ENCODE data around the gene RASSF4.

RASSF4 gene

DNA sequence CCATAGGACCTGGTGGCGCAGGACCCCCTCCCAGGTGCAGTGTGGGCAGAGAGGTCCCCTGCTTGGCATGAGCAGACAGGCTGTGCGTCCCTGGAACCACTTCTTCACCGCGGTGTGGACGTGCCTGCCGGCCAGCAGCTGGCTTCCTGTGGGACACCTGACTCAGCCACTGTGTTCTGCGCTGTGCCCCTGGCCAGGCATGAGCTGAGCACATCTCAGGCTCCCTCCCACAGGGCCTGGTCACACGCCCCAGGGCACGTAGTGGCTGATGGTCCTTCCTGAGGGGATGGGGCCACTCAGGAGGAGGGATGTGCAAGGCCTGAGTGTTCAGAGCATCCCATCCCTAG, 22.5 kb downstream of the RASSF4 start:
- DNase-seq, result no peak
- in situ Hi-C loops (cut with MboI; ENCODE audit: low pct_unique_long_range_greater_than_20kb, low sequenced_read_pairs), result no loop called here

DNA sequence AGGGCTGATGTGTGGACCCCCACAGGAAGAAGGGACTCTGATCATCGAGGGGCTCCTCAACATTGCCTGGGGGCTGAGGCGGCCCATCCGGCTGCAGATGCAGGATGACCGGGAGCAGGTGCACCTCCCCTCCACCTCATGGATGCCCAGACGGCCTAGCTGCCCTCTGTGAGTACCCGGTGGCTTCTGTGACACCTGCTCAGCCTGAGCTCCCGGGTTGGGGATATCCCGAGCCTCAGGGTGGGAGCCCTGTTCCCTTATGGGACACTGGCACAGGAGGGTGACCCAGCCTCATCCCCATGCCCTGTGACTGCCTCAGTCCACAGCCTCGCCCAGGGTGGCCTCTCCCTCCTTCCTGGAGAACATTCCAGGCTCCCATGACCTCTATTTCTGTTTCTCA, 22.9 kb downstream of the RASSF4 start:
- in situ Hi-C loops (cut with MboI; ENCODE audit: low pct_unique_long_range_greater_than_20kb, low sequenced_read_pairs), result no loop called here
- no peak for DNase-seq

DNA sequence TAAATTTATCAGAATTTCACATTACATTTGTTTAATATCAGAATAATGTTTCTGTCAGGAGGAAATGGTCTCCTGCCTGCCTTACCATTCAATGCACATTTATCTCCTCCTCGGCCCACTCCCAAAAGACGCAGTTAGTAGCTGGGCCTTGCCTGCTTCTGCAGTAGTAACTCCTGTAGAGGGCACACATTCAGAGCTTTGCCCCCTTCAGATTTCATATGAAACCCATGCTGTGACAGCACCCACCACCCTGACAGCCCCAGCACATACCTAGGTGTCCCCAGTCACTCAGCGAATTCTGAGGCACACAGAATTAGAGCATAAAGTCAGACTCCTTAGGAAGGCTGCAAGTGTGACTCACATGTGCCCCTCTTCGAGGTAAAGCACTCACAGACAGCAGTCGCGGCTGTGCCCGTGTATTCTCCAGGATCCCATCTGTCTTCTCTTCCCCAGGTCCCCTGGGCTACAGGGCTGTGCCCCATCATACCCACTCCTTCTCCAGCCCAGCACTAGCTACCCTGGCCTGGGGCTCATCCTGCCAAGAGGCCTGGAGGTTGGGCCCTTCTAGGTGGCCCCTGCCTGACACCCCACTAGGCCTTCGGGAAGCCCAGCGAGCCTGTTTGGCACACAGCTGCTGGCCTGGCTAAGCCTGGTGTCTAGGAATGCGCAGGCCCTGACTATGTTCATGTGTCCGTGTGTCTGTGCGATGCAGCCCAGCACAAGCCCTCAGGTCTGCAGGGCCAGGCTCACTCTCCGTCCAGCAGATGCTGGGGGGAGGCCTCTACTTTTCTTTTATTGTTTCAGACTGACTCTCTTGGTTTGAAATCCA, 23.7 kb downstream of the RASSF4 start:
- no peak for DNase-seq
- in situ Hi-C loops (cut with MboI; ENCODE audit: low pct_unique_long_range_greater_than_20kb, low sequenced_read_pairs), result no loop called here

DNA sequence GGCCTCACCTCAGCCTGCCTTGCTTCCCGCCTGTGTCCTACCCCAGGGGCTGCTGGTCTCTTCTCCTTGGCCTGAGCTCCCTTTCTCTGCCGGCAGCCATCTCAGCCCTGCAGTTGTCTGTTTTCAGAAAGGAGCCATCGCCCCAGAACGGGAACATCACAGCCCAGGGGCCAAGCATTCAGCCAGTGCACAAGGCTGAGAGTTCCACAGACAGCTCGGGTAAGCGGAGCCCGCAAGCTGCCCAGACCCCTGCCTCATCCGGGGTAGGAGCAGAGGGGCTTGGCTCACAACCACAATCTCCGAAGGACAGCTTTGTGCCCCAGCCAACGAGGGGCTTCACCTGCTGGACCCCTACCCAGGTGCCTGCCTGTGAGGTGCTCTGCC, 24.3 kb downstream of the RASSF4 start:
- in situ Hi-C loops (cut with MboI; ENCODE audit: low pct_unique_long_range_greater_than_20kb, low sequenced_read_pairs), result no loop called here
- DNase-seq, result no peak

DNA sequence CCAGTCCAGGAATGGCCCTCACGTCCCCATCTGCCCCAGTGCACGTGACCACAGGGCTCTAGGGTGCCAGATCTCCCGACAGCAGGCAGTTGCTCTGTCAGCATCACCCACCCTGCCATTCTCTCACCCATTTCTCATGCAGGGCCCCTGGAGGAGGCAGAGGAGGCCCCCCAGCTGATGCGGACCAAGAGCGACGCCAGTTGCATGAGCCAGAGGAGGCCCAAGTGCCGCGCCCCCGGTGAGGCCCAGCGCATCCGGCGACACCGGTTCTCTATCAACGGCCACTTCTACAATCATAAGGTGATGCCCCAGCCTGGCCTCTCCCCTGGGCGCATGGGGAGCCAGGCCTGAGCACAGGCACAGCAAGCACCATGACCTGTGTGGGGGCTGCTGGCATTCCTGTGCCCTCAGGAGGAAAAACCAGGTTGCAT, 25.1 kb downstream of the RASSF4 start:
- DNase-seq, result no peak
- in situ Hi-C loops (cut with MboI; ENCODE audit: low pct_unique_long_range_greater_than_20kb, low sequenced_read_pairs), result no loop called here

DNA sequence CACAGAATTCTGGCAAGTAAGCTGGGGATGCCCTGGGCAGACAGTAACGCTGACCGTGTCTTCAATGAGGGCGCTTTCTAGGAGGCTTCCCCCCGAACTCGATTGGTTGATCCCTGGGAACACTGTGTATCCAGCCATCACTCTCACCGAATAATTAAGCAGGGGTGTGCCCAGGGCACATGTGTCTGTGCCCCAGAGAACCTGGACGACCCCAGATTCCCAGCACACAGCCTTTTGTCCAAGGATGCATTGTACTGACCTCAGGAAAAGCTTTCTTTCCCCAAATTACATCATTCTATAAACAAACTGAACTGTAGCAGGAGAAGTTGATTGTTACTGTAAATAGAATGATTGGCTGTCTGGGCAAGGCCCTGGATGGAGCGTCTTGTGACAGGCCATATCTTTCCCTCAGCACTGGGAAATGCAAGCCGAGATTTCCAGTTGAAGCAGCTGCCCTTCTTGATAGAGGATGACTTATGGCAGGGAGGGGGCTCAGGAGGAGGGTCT, 25.6 kb downstream of the RASSF4 start:
- in situ Hi-C loops (cut with MboI; ENCODE audit: low pct_unique_long_range_greater_than_20kb, low sequenced_read_pairs), result no loop called here

DNA sequence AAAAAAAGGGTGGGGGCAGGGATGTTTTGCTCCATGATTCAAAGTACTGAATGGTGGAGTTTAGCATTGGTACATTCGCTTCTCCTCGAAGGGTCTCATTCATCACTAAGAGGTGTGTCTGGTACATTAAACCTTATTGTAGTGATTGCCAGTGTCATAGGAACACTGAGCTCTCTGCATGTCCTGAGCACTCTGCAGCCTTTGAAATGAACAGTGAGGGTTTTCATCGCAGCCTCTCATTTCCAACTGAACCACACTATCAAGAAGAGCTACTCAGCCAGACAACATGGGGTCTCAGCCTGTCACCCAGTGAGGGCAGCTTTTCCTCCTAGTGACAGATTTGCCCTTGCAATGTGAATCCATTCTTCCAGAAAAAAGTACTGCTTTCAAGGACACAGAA, 26.6 kb downstream of the RASSF4 start:
- in situ Hi-C loops (cut with MboI; ENCODE audit: low pct_unique_long_range_greater_than_20kb, low sequenced_read_pairs), result no loop called here
- DNase-seq, result no peak

More for the DNA sequence above, 25.6 kb downstream of the RASSF4 start:
- no peak for DNase-seq

DNA sequence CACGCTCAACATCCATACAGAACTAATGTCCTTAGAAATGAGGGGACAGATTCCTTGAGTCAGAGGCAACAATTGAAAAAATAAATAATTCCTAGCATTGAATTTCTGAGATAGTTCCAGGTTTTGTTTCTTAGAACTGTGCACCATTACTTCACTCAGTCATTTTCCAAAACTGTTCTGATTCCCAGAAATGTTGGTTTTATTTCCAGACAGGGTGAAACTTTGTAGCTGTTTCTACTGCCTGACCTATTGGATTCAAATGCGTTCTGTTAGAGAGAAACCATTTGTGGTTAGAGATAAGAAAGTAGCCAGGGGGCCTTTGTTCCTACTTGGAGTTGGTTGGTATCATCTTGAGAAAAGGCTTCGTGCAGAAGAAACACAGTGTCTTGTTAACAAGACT, 27.1 kb downstream of the RASSF4 start:
- DNase-seq, result peak; percentile 27
- in situ Hi-C loops (cut with MboI; ENCODE audit: low pct_unique_long_range_greater_than_20kb, low sequenced_read_pairs), result no loop called here

DNA sequence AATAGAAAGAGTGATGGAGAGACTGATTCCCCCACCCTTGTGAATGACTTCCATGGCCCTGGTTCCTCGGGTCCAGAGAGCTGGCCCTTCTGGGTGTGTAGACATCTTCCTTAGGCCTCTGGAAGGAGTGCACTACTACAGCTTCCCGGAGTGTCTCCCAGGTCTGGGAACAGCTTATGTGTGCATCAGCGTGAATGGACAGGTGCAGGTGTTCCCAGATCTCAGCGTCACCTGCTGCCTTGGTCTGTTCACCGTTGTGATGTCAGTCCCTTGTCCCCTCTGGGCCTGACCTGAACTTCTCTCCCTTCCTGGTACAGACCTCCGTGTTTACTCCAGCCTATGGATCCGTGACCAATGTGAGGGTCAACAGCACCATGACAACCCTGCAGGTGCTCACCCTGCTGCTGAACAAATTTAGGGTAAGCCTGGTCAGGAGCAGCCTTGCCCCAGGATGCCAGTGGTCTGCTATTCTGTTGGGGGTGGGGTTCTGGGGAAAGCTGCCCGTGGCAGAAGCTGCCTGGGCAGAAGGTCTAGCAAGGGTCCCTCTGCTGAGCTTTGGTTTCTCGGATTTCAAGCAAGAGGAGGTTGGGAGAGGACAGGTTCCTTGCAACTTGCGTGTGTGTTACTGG, 29.5 kb downstream of the RASSF4 start:
- DNase-seq, result no peak

DNA sequence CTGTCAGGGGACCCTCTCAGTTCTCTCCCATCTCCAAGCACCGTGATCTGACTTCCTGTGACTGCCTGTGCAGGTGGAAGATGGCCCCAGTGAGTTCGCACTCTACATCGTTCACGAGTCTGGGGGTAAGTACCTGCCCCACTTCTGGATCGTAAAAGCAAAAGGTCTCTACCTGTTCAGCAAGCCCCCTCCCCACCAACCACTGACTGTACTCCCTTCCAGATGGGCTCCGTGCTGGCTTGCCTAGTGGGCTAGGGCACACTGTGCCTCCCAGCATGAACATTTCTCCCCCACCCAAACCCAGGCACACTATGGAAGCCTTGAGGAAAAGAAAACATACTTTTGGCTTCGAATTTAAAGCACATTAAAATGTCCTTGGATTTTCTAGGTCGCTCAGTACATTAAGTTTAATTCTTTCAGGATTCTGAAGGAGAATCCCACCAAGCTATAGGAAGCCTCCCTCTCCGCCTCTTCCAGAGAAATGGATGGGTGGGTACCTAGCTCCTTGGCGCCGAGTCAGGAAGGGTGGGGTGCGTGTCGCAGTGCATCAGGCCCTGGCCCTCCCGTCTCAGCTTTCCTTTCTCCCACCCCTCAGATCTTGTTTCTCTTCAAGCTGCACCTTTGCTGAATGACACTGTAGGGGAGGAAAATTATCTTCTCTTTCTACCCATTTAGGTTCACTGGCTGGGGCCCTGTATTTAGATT, 30.1 kb downstream of the RASSF4 start:
- no peak for DNase-seq
- in situ Hi-C loops (cut with MboI; ENCODE audit: low pct_unique_long_range_greater_than_20kb, low sequenced_read_pairs), result no loop called here

More for the DNA sequence above, 29.5 kb downstream of the RASSF4 start:
- in situ Hi-C loops (cut with MboI; ENCODE audit: low pct_unique_long_range_greater_than_20kb, low sequenced_read_pairs), result no loop called here

DNA sequence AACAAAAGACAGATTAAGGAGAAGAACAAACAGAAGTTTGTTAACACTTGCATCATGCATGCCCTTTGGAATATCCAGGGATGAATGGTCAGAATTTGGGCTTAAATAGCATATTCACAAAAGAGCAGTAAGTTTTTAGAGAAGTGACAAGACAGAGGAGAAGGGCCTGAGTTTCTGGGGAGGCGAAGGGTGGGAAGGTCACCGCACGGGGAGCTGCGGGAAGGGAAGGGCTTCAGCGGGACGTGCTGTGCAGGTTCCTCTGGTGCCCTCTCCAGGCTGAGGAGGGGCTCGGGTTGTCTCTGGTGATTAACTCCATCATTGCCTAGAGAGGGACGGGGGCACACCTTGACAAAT, 30.7 kb downstream of the RASSF4 start:
- in situ Hi-C loops (cut with MboI; ENCODE audit: low pct_unique_long_range_greater_than_20kb, low sequenced_read_pairs), result no loop called here
- DNase-seq, result peak; percentile 52

DNA sequence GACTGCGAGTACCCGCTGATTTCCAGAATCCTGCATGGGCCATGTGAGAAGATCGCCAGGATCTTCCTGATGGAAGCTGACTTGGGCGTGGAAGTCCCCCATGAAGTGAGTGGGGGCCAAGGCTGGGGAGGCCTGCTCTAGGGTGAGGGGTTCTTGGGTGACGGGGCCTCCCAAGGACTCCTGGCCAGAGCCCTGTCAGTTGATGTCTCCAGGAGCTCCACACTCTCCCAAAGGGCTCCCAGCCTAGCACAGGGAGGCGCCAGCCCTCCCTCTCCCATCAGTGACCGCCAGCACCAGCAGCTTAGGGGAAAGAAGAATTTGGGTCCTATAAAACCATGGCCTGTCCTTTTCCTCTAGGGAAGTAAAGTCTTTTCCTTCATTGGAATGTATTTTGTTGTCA, 31.4 kb downstream of the RASSF4 start:
- in situ Hi-C loops (cut with MboI; ENCODE audit: low pct_unique_long_range_greater_than_20kb, low sequenced_read_pairs), result no loop called here
- no peak for DNase-seq

DNA sequence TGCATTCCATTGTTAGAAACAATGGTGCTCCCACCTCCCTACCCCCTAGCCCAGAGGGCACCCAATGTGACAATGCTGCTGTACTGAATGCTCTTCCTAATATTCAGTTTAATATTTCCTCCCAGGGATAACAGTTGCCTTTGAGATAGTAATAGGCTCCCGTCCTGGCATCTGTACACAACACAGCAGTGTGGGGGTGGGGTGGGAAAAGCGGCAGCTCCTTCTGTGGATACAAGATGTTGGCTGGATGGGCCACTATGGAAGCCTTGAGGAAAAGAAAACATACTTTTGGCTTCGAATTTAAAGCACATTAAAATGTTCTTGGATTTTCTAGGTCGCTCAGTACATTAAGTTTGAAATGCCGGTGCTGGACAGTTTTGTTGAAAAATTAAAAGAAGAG, 32.0 kb downstream of the RASSF4 start:
- in situ Hi-C loops (cut with MboI; ENCODE audit: low pct_unique_long_range_greater_than_20kb, low sequenced_read_pairs), result no loop called here
- DNase-seq, result no peak

DNA sequence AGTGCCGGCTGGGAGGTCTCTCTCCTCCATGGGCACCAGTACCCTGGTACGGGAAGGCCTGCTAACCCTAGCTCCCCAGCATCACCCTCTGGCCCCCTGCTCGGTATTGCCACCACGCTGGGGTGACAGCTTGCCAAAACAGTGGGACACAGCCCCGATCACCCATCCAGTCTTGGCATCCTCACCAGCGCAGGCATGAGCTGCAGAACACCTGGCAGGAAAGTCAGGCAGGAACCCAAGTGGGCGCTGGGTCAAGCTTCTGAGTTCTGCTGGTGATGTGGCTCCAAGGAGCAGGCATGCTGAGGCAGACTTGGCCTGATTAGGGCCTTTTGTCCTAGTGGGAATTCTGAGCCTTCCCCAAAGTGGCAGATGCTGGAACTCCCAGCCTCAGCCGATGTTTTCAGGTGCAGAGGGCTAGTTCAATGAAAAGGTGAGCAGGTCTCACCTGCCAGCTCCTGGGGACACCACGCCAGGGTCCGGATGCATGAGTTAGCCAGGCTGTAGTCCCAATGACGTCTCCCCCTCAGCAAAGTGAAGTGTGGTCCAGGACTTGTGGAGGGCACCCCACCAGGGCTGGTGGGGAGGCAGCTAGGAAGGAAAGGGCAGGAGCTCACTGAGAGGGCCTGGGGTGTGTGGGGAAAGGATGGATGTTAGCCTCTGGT, 32.6 kb downstream of the RASSF4 start:
- DNase-seq, result no peak
- in situ Hi-C loops (cut with MboI; ENCODE audit: low pct_unique_long_range_greater_than_20kb, low sequenced_read_pairs), result no loop called here

DNA sequence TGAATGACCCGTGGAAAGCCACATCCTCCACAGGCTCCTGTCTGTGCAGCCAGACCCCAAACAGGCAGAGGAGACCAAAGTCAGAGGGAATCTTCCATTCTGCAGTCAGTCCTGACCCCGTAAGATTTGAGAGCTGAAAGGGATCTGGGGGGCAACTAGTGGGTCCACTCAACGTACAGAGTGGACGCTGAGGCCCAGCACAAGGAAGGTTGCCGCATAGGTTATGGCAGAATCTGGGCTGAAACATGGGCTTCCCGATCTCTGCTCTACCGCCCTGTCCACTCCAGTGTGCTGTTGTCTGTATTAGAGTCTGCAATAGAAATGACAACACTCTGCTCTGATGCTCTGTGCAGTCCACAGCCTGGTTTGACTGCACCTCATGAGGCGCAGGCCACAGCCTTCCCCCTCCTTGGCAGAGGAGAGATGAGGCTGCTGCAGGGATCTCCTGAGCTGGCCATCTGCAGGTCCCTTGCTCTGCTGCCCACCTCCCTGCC, 33.2 kb downstream of the RASSF4 start:
- in situ Hi-C loops (cut with MboI; ENCODE audit: low pct_unique_long_range_greater_than_20kb, low sequenced_read_pairs), result no loop called here
- no peak for DNase-seq

DNA sequence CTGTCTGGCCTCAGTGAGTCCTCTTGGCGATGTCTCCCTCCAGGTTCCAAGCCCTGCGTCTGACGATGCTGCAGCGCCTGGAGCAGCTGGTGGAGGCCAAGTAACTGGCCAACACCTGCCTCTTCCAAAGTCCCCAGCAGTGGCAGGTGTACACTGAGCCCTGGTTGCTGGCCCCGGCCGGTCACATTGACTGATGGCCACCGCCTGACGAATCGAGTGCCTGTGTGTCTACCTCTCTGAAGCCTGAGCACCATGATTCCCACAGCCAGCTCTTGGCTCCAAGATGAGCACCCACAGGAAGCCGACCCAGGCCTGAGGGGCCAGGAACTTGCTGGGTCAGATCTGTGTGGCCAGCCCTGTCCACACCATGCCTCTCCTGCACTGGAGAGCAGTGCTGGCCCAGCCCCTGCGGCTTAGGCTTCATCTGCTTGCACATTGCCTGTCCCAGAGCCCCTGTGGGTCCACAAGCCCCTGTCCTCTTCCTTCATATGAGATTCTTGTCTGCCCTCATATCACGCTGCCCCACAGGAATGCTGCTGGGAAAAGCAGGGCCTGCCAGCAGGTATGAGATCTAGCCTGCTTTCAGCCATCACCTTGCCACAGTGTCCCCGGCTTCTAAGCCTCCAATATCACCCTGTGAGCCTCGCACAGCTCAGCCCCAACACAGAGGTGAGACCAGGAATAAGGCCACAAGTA, 33.8 kb downstream of the RASSF4 start:
- no peak for DNase-seq
- in situ Hi-C loops (cut with MboI; ENCODE audit: low pct_unique_long_range_greater_than_20kb, low sequenced_read_pairs), result no loop called here

DNA sequence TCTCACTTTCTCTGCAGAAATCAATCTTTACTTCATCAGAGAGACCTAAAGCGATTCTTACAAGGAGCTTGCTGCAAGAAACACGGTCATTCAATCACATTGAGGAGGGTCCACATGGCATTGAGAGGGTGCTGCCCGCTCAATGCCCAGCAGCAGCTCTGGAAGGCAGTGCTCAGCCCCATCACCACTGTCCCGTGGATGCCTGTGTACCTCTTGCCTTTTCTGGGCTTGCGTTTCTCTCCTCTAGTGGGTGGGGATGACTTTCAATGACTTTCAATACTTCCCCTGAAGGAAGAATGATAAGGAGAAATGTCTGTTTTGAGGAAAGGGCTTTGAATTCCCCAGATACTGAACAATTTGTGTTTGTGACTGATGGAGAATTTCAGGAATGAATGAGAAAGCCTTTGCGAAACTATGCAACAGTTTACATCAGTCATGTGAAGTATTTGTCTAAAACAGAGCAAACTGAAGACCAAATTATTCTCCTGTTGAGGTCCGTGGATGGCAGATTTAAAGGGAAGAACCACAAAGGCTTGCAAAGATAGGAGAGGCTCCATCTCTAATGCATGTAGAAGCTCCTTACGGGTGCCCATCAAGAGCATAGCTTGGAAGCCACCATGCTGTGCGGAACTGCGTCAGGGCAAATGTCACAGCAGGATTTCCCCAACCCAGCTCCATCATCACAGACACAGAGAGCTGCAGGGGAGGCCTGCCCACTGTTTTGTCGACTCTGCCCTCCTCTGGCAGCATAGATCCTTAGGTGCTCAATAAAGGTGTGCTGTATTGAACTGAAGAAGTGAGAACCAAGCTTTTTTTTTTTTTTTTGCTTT, 34.5 kb downstream of the RASSF4 start:
- DNase-seq, result no peak

More for the DNA sequence above, 34.5 kb downstream of the RASSF4 start:
- in situ Hi-C loops (cut with MboI; ENCODE audit: low pct_unique_long_range_greater_than_20kb, low sequenced_read_pairs), result no loop called here
